Activated B cell treated with CpG ODN at 0.5 μM for 24 hours (primary cell): ENCODE results near the gene FAM193B. TPM values are rescaled to one million over a fixed set of nuclear protein-coding genes. Genes with fewer than 3 reads are reported as not detected.

ENCODE experiments used
- ATAC-seq: fragments of 200-7000 bp; cut with Tn5 transposase; one replicate; pipeline ENCODE4 v1.10.0; 2021; ENCODE audit warnings: low read depth, mild to moderate bottlenecking, moderate library complexity
- CTCF ChIA-PET: fragments of 350-600 bp; sonication (Branson Sonifier 250); formaldehyde crosslinking; loops from one replicate; lab custom pipeline; 2021; ENCODE audit warnings: antibody characterized with exemption; lab: Charles Lee
- POLR2A ChIA-PET: fragments of 350-600 bp; sonication (Branson Sonifier 250); formaldehyde crosslinking; loops from one replicate; lab custom pipeline; 2021; ENCODE audit warnings: antibody characterized with exemption; lab: Charles Lee
- DNase-seq: peaks from one replicate; pipeline ENCODE4 v3.0.0; 2022
- H3K27ac Mint-ChIP-seq: one replicate; pipeline ENCODE4 v1.8.0; 2020; ENCODE audit warnings: mixed read lengths
- H3K27me3 Mint-ChIP-seq: one replicate; pipeline ENCODE4 v1.8.0; 2021; ENCODE audit warnings: mixed read lengths
- H3K36me3 Mint-ChIP-seq: one replicate; pipeline ENCODE4 v1.8.0; 2021; ENCODE audit warnings: low read depth, mixed read lengths
- H3K4me1 Mint-ChIP-seq: one replicate; pipeline ENCODE4 v1.8.0; 2021; ENCODE audit warnings: mixed read lengths
- H3K4me3 Mint-ChIP-seq: one replicate; pipeline ENCODE4 v1.8.0; 2020; ENCODE audit warnings: mild to moderate bottlenecking, mixed read lengths
- H3K9me3 Mint-ChIP-seq: one replicate; pipeline ENCODE4 v1.8.0; 2020; ENCODE audit warnings: mixed read lengths
- CTCF ChIP-seq: fragments of 200-600 bp; IDR thresholded peaks from one replicate; pipeline ENCODE4 v1.8.0; 2022; ENCODE audit warnings: antibody characterized with exemption, mild to moderate bottlenecking
- intact Hi-C: fragments of 100-400 bp; cut with micrococcal nuclease; formaldehyde crosslinking; loops from one replicate; pipeline ENCODE4 v1.15.1; 2024
- total RNA-seq: library from RNA; stranded (reverse); gene quantifications from 2 replicates; pipeline ENCODE4 v1.2.3, GENCODE V29; 2022

The FAM193B gene
- total RNA-seq, 1 donor from 2014 or later = 121 TPM

- no peak for ATAC-seq
- intact Hi-C loops = loop anchor here (10.0 kb wide), 1 partner anchor 196 kb away; no protein-coding TSS in a partner anchor
- Mint-ChIP-seq H3K4me1 (peaks cover 31% of the 10 kb centered on the region), H3K27ac (no peak overlapping the region), H3K4me3 (no peak overlapping the region), H3K9me3 (no peaks in the 10 kb centered on the region), H3K36me3 (peaks cover 29% of the 10 kb centered on the region), H3K27me3 (peaks cover 7% of the 10 kb centered on the region)
- DNase-seq = no peak
- TF ChIP-seq CTCF = no peak
- ChIA-PET POLR2A (interaction anchor here (0.6 kb wide), 1 partner anchor 9 kb away, joined by 3 read pairs; the partner anchor contains the start of gene B4GALT7), CTCF (no interaction called here)
These were observed 36.0 kb upstream of the FAM193B start for GRCh38 chr5:177590406-177590805.

GRCh38 chr5:177588413-177588909 is 34.1 kb upstream of the FAM193B start:
- intact Hi-C loops = no loop called here
- Mint-ChIP-seq H3K4me1 (peaks cover 28% of the 10 kb centered on the region), H3K36me3 (peaks cover 9% of the 10 kb centered on the region), H3K27me3 (peaks cover 10% of the 10 kb centered on the region), H3K27ac (no peak overlapping the region), H3K4me3 (no peak overlapping the region), H3K9me3 (no peaks in the 10 kb centered on the region)
- no peak for TF ChIP-seq CTCF
- ChIA-PET POLR2A (interaction anchor here (1.1 kb wide), 1 partner anchor 10 kb away, joined by 3 read pairs; no protein-coding TSS in a partner anchor), CTCF (interaction anchor here (1.5 kb wide), 1 partner anchor 19 kb away, joined by 3 read pairs; no protein-coding TSS in a partner anchor)
- no peak for DNase-seq
- no peak for ATAC-seq

- H3K27ac Mint-ChIP-seq = no peak overlapping the region
- H3K9me3 Mint-ChIP-seq = no peaks in the 10 kb centered on the region
- DNase-seq (no peak), ATAC-seq (no peak)
- TF ChIP-seq CTCF = no peak
- H3K4me1 Mint-ChIP-seq = no peaks in the 10 kb centered on the region
- POLR2A ChIA-PET = no interaction called here
- H3K4me3 Mint-ChIP-seq = no peak overlapping the region
- H3K36me3 Mint-ChIP-seq = no peaks in the 10 kb centered on the region
- intact Hi-C loops = no loop called here
- H3K27me3 Mint-ChIP-seq = no peaks in the 10 kb centered on the region
- CTCF ChIA-PET = no interaction called here
These were observed 24.0 kb upstream of the FAM193B start for GRCh38 chr5:177578316-177578715.

- Mint-ChIP-seq H3K4me1 (no peaks in the 10 kb centered on the region), H3K27ac (no peak overlapping the region), H3K27me3 (no peaks in the 10 kb centered on the region), H3K36me3 (no peaks in the 10 kb centered on the region), H3K4me3 (no peak overlapping the region), H3K9me3 (no peaks in the 10 kb centered on the region)
- ChIA-PET POLR2A (no interaction called here), CTCF (no interaction called here)
- no peak for TF ChIP-seq CTCF
- intact Hi-C loops = no loop called here
- DNase-seq = no peak
- ATAC-seq = no peak
These were observed 21.8 kb upstream of the FAM193B start for GRCh38 chr5:177576169-177576568.

- DNase-seq = no peak
- no peaks in the 10 kb centered on the region for H3K4me1 Mint-ChIP-seq
- H3K4me3 Mint-ChIP-seq = no peak overlapping the region
- ATAC-seq = no peak
- no peak for TF ChIP-seq CTCF
- no peaks in the 10 kb centered on the region for H3K36me3 Mint-ChIP-seq
- H3K27me3 Mint-ChIP-seq = no peaks in the 10 kb centered on the region
- intact Hi-C loops = no loop called here
- H3K9me3 Mint-ChIP-seq = no peaks in the 10 kb centered on the region
- ChIA-PET CTCF (no interaction called here), POLR2A (no interaction called here)
- H3K27ac Mint-ChIP-seq = no peak overlapping the region
These were observed 21.1 kb upstream of the FAM193B start for GRCh38 chr5:177575488-177575887.
